Muscle layer of colon (tissue), 2 donors: Measurements from ENCODE around the gene FGF18.
"Not testable (repeated sequence)": the region's sequence is repeated elsewhere in the genome, so short reads cannot be mapped to it uniquely, and the experiment has no call there.

Experiments used
- H3K27ac ChIP-seq: one replicate; pipeline ENCODE4 v1.7.0; 2013; ENCODE audit warnings: low read depth, mild to moderate bottlenecking, low read length, moderate library complexity
- H3K27me3 ChIP-seq, 2 donors: one replicate each; pipeline ENCODE4 v1.7.0; 2013; ENCODE audit warnings: low read length in 2 of 2, mild to moderate bottlenecking in 2 of 2; ENCODE audit not compliant: insufficient read depth in 2 of 2, control insufficient read depth in 1 of 2
- H3K36me3 ChIP-seq: one replicate; pipeline ENCODE4 v1.7.0; 2013; ENCODE audit warnings: mild to moderate bottlenecking, low read length; ENCODE audit not compliant: insufficient read depth
- H3K4me1 ChIP-seq: one replicate; pipeline ENCODE4 v1.7.0; 2013; ENCODE audit warnings: mild to moderate bottlenecking, low read length; ENCODE audit not compliant: insufficient read depth
- H3K4me3 ChIP-seq, 2 donors: one replicate each; pipeline ENCODE4 v1.7.0; 2013; ENCODE audit warnings: low read length in 2 of 2, low read depth in 1 of 2, mild to moderate bottlenecking in 1 of 2, moderate library complexity in 1 of 2
- H3K9ac ChIP-seq: one replicate; pipeline ENCODE4 v1.7.0; 2013; ENCODE audit warnings: low read length
- H3K9me3 ChIP-seq: one replicate; pipeline ENCODE4 v1.7.0; 2013; ENCODE audit warnings: mild to moderate bottlenecking, low read length
- donor health status: abdominal sarcoma.
- donor health status: Adenocarcinoma of cecum.

FGF18 gene

DNA sequence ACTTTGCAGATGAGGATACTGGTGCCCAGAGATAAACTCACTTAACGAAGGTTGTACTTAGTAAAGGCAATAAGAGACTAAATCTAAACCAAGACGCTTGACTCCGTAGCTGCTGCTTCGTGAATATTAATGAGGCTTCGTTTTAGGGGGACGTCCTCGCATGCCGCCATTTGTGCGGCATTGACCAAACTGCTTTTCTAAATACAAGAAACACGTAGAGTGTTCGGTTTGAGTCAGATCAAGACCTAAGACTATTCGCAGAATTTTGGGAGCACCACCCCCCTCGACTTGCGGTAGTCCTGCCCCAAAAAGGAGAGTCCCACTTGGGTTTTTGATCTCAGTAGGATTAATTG is 30.7 kb upstream of the FGF18 start:
- Histone ChIP-seq H3K9ac (no peak overlapping the region), H3K9me3 (no peaks in the 10 kb centered on the region), H3K36me3 (peaks cover 24% of the 10 kb centered on the region), H3K4me1 (peaks cover 13% of the 10 kb centered on the region), H3K27me3 (no peaks in the 10 kb centered on the region), H3K4me3 (peak overlapping the region; percentile 47 to 94), H3K27ac (peak overlapping the region; percentile 5)

DNA sequence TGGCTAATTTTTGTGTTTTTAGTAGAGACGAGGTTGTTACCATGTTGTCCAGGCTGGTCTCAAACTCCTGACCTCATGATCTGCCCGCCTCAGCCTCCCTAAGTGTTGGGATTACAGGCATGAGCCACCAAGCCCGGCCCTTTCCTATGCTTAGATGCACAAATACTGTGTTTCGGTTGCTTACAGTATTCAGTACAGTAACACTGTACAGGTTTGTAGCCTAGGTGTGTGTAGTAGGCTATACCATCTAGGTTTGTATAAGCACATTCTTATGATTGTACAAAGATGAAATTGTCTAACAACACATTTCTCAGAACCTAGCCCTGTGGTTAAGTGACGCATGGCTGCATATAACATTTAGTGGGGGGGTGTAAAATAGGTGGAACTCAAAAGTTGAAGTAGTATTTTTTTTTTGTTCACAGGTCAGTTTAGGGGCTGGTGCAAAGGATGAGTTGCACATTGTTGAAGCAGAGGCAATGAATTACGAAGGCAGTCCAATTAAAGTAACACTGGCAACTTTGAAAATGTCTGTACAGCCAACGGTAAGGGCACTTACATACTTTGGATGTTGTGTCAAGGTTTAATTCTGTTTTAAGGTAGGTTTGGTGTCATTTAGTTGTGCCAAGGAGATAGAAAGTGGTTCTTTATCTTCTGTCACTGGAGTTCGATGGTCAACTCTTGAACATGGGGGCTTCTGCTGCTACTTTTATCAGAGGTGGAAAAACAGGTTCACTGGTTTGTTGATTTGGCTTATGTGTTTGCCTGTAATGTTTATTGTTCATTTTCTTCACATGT is 28.4 kb upstream of the FGF18 start:
- Histone ChIP-seq H3K4me1 (peaks cover 13% of the 10 kb centered on the region), H3K9me3 (no peaks in the 10 kb centered on the region), H3K4me3 (no peak overlapping the region), H3K9ac (no peak overlapping the region), H3K27ac (no peak overlapping the region), H3K27me3 (no peaks in the 10 kb centered on the region), H3K36me3 (peaks cover 39% of the 10 kb centered on the region)

DNA sequence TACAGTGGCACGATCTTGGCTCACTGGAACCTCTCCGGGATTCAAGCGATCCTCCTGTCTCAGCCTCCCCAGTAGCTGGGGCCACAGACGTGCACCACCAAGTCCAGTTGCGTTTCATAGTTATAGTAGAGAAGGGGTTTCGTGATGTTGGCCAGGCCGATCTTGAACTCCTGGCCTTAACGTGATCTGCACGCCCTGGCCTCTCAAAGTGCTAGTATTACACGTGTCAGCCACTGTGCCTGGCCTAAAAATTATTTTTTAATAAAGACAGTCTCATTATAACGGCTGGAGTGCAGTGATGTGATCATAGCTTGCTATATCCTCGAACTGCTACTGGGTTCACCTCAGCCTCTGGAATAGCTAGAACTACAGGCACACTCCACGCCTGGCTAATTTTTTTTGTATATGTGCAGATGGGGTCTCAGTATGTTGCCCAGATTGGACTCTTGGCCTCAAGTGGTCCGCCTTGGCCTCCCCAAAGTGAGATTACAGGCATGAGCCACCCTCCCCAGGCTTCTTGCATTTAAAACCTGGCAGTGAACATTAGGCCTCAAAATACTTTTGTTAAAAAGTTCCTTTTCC is 27.4 kb upstream of the FGF18 start:
- peaks cover 13% of the 10 kb centered on the region for H3K4me1 ChIP-seq
- no peak overlapping the region for H3K27ac ChIP-seq
- no peak overlapping the region for H3K9ac ChIP-seq
- H3K36me3 ChIP-seq = peaks cover 45% of the 10 kb centered on the region
- no peak overlapping the region for H3K4me3 ChIP-seq
- H3K27me3 ChIP-seq = no peaks in the 10 kb centered on the region
- H3K9me3 ChIP-seq = no peaks in the 10 kb centered on the region

DNA sequence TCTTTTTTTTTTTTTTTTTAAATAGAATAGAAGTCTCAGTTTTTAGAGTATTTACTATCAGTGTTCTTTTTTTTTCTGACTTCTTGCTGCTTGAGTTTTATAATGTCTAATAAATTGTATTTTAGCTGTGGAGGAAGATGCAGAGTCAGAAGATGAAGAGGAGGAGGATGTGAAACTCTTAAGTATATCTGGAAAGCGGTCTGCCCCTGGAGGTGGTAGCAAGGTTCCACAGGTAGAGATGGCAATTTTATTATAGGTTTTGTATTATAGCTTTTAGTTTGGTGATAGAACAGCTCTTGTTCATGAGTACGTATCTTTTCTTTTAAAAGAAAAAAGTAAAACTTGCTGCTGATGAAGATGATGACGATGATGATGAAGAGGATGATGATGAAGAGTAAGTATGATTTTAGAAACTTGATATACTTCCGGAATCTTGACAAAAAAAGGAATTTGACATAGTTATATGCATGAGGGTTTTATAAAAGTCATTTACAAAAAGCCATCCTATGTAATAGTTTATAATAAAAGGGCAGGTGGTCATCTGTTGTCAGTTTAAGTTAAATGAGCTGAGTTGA is 26.8 kb upstream of the FGF18 start:
- Histone ChIP-seq H3K9me3 (no peaks in the 10 kb centered on the region), H3K27me3 (no peaks in the 10 kb centered on the region), H3K27ac (no peak overlapping the region), H3K4me3 (no peak overlapping the region), H3K4me1 (peaks cover 13% of the 10 kb centered on the region), H3K36me3 (peaks cover 47% of the 10 kb centered on the region), H3K9ac (no peak overlapping the region)

DNA sequence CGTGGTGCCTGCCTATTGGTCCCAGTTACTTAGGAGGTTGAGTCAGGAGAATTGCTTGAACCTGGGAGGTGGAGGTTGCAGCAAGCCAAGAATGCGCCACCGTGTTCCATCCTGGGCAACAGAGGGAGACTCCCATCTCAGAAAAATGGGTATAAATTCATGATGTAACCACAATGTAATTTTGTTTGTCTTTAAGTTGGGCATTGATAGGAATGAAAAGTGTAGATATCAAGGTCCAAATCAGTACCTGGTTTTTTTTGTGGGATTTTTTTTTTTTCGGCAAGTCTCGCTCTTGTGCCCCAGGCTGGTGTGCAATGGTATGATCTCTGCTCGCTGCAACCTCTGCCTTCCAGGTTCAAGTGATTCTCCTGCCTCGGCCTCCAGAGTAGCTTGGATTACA is 24.4 kb upstream of the FGF18 start:
- Histone ChIP-seq H3K4me3 (no peak overlapping the region), H3K27me3 (no peaks in the 10 kb centered on the region), H3K9ac (no peak overlapping the region), H3K27ac (no peak overlapping the region), H3K4me1 (peaks cover 5% of the 10 kb centered on the region), H3K36me3 (peaks cover 47% of the 10 kb centered on the region), H3K9me3 (no peaks in the 10 kb centered on the region)

DNA sequence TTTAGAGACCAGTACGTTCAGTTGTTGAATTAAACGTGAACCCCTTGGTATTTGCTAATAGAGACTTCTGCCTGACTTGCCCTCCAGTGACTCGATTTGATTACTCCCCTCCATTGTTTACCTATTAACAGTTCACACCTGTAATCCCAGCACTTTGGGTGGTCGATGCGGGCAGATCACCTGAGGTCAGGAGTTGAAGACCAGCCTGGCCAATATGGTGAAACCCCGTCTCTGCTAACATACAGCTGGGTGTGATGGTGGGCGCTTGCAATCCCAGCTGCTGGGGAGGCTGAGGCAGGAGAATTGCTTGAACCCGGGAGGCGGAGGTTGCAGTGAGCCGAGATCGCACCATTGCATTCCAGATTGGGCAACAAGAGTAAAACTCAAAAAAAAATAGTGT is 22.9 kb upstream of the FGF18 start:
- not testable (repeated sequence) for H3K9me3 ChIP-seq, H3K4me1 ChIP-seq, H3K27me3 ChIP-seq, H3K4me3 ChIP-seq, H3K27ac ChIP-seq, H3K9ac ChIP-seq
- H3K36me3 ChIP-seq = peaks cover 61% of the 10 kb centered on the region

DNA sequence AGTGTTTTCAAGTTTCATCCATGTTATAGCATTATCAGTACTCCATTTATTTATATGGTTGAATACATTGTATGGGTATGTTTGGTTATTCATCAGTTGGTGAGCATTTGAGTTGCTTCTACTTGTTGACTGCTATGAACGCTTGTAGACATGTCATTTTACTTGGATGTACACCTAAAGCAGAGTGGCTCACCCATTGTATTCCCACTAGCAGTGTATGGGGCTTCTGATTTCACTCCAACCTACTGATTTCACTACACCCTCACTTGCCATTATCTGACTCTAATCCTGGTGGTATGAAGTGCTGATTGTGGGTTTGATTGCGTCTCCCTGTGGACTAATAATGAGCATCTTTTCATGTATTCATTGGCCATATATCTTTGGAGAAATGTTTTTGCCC is 22.3 kb upstream of the FGF18 start:
- no peak overlapping the region for H3K4me3 ChIP-seq
- no peak overlapping the region for H3K9ac ChIP-seq
- no peaks in the 10 kb centered on the region for H3K4me1 ChIP-seq
- no peaks in the 10 kb centered on the region for H3K27me3 ChIP-seq
- peaks cover 58% of the 10 kb centered on the region for H3K36me3 ChIP-seq
- no peaks in the 10 kb centered on the region for H3K9me3 ChIP-seq
- H3K27ac ChIP-seq = no peak overlapping the region

DNA sequence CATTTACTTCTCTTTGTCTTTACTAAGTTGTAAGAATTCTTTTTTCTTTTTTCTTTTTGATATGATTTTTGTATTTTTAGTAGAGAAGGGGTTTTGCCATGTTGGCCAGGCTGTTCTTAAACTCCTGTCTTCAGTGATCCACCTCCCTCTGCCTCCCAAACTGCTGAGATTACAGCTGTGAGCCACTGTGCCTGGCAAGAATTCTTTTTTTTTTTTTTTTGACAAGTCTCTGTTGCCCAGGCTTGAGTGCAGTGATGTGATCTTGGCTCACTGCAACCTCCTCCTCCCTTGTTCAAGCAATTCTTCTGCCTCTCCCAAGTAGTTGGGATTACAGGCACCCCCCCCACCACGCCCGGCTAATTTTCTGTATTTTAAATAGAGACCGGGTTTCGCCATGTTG is 21.8 kb upstream of the FGF18 start:
- Histone ChIP-seq H3K9ac (no peak overlapping the region), H3K36me3 (peaks cover 54% of the 10 kb centered on the region), H3K27ac (no peak overlapping the region)

DNA sequence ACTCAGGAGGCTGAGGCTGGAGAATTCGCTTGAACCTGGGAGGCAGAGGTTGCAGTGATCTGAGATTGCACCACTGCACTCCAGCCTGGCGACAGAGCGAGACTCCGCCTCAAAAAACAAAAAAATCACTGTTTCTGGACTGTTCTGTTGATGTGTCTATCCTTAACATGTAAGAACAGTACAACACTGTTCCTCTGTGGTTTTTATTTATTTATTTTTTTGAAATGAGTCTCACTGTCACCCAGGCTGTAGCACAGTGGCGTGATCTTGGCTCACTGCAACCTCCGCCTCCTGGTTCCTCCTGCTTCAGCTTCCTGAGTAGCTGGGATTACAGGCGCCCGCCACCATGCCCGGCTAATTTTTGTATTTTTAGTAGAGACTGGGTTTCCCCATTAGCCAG is 20.8 kb upstream of the FGF18 start:
- not testable (repeated sequence) for H3K9ac ChIP-seq, H3K27ac ChIP-seq, H3K4me1 ChIP-seq, H3K27me3 ChIP-seq, H3K9me3 ChIP-seq, H3K4me3 ChIP-seq
- H3K36me3 ChIP-seq = peaks cover 43% of the 10 kb centered on the region

More for the DNA sequence above, 21.8 kb upstream of the FGF18 start:
- Histone ChIP-seq H3K4me3 (no peak overlapping the region), H3K4me1 (no peaks in the 10 kb centered on the region), H3K9me3 (no peaks in the 10 kb centered on the region), H3K27me3 (no peaks in the 10 kb centered on the region)

DNA sequence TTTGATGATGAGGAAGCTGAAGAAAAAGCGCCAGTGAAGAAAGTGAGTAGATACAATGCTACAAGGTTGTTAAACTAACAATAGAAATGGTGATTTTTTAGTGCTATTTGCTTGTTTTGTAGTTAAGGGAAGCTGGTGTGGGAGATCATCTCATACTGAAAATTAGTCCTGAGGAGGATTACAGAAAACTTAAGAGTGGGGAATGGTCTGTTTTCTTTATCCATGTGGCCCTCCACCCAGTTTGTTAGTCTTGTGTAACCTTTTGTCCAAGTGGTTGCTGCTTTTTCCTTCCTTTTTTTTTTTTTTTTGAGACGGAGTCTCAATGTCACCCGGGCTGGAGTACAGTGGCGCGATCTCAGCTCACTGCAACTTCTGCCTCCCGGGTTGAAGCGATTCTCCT is 19.3 kb upstream of the FGF18 start:
- no peaks in the 10 kb centered on the region for H3K9me3 ChIP-seq
- H3K4me3 ChIP-seq = no peak overlapping the region
- H3K36me3 ChIP-seq = peaks cover 39% of the 10 kb centered on the region

DNA sequence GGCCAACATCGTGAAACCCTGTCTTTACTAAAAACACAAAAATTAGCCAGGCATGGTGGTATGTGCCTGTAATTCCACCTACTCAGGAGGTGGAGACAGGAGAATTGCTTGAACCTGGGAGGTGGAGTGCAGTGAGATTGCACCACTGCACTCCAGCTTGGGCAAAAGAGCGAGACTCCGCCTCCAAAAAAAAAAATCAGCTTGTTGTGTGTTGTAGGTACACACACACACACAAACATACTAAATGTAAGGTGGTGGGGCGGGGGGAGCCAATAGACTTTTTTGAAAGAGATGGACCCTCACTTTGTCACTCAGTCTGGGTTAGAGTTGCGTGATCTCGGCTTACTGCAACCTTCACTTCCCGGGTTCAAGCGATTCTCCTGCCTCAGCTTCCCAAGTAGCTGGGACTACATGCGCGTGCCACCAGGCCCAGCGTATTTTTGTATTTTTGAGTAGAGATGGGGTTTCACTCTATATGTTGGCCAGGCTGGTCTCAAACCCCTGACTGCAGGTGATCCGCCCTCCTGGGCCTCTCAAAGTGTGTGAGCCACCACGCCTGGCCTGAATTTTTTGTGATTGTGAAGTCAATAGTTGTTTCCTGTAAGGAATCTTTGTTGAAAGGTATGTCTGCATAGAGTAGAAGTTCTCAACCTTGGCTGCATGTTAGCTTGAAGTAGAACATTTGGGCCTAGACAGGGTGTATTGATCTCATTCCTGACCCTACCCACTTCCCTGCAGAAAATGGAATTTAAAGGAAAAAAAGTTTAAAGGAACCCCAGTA is 18.1 kb upstream of the FGF18 start:
- Histone ChIP-seq H3K9ac (no peak overlapping the region), H3K4me1 (no peaks in the 10 kb centered on the region), H3K4me3 (no peak overlapping the region), H3K27me3 (no peaks in the 10 kb centered on the region), H3K9me3 (no peaks in the 10 kb centered on the region), H3K36me3 (peaks cover 44% of the 10 kb centered on the region), H3K27ac (no peak overlapping the region)

More for the DNA sequence above, 19.3 kb upstream of the FGF18 start:
- H3K9ac ChIP-seq = no peak overlapping the region
- H3K4me1 ChIP-seq = no peaks in the 10 kb centered on the region
- H3K27ac ChIP-seq = no peak overlapping the region
- H3K27me3 ChIP-seq = no peaks in the 10 kb centered on the region
